Skeletal muscle tissue (tissue), 4 donors: ENCODE results near the gene CEACAM16. TPM values are rescaled to one million over a fixed set of nuclear protein-coding genes. Genes with fewer than 3 reads are reported as not detected.
A peak's percentile ranks its signal among the peaks of the same experiment; 100 is the strongest.
"Not testable (repeated sequence)": the region's sequence is repeated elsewhere in the genome, so short reads cannot be mapped to it uniquely, and the experiment has no call there.

ENCODE experiments used
- H3K27ac ChIP-seq: one replicate; pipeline ENCODE4 v1.7.0; 2013; ENCODE audit warnings: mild to moderate bottlenecking, low read depth, low read length, inconsistent platforms
- H3K27me3 ChIP-seq, 3 donors: one replicate each; pipeline ENCODE4 v1.7.0; 2013; ENCODE audit warnings: low read length in 3 of 3; ENCODE audit not compliant: control insufficient read depth in 3 of 3, insufficient read depth in 3 of 3
- H3K36me3 ChIP-seq, 3 donors: one replicate each; pipeline ENCODE4 v1.7.0; 2013; ENCODE audit warnings: low read length in 3 of 3; ENCODE audit not compliant: control insufficient read depth in 3 of 3, insufficient read depth in 3 of 3
- H3K4me1 ChIP-seq, 3 donors: one replicate each; pipeline ENCODE4 v1.7.0; 2013; ENCODE audit warnings: low read length in 3 of 3, mild to moderate bottlenecking in 3 of 3; ENCODE audit not compliant: control insufficient read depth in 3 of 3, insufficient read depth in 3 of 3
- H3K4me3 ChIP-seq, 3 donors: one replicate each; pipeline ENCODE4 v1.7.0; 2013; ENCODE audit warnings: low read length in 3 of 3
- H3K9ac ChIP-seq, 3 donors: one replicate each; pipeline ENCODE4 v1.7.0; 2013; ENCODE audit warnings: low read length in 3 of 3, mild to moderate bottlenecking in 3 of 3, moderate library complexity in 2 of 3, low read depth in 1 of 3
- H3K9me3 ChIP-seq, 3 donors: one replicate each; pipeline ENCODE4 v1.7.0; 2013; ENCODE audit warnings: low read length in 3 of 3; ENCODE audit not compliant: control insufficient read depth in 3 of 3
- total RNA-seq: library from RNA; depleted of rRNA; stranded (reverse); fragments of >200 nt; gene quantifications from one replicate; pipeline ENCODE4 v1.2.3, GENCODE V29; 2014
- donor health status: Osteomylitis.

CEACAM16 gene
- total RNA-seq, 1 donor from 2014 or later = 1.0 TPM

DNA sequence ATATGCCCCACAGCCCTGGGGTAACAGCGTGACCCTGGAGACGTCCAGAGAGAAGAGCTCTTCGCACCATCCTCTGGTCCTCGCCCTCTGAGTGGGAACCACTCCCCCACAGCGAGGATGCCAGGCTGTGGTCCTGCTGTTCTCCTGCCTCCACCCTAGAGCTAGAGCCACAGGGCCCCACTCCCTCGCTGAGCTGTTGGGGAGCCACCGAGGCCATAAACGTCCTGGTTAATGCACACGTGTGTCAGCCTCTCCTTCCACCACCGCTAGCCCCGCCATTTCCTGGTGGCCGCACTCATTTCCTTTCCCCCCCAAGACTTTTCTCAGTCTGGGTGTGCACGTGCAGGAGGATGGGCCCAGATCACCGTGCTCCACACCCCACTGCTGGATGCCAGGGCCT is 11.5 kb downstream of the CEACAM16 start:
- Histone ChIP-seq H3K9ac (no peak overlapping the region), H3K9me3 (no peaks in the 10 kb centered on the region), H3K27me3 (no peaks in the 10 kb centered on the region), H3K36me3 (no peaks in the 10 kb centered on the region), H3K4me3 (no peak overlapping the region), H3K27ac (no peak overlapping the region), H3K4me1 (peaks cover 0 to 9% (median 6%) of the 10 kb centered on the region in 3 donors)

DNA sequence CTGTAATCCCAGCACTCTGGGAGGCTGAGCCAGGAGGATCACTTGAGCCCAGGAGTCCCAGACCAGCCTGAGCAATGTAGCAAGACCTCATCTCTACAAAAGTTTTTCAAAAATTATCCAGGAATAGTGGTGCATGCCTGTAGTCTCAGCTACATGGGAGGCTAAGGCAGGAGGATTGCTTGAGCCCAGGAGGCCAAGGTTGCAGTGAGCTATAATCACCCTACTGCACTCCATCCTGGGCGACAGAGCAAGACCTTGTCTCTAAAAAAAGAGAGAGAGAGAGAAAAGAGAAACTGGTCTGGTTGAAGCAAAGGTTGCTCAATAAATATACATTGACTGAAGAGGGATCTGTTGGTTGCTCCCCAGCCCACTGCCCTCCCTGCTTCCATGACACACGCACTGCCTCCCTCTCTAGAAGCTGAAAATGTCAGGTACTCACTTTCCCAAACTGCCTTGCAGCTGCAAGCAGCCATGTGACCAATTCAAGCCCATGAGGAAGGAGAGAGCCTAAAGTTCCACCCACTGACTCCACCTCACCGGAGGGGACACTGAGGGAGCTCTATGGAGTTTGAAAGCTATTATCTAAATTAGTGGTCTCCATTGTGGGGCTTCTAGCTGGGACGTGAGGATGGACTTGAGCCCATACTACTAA is 14.0 kb downstream of the CEACAM16 start:
- H3K36me3 ChIP-seq = no peaks in the 10 kb centered on the region
- no peaks in the 10 kb centered on the region for H3K9me3 ChIP-seq
- no peak overlapping the region for H3K4me3 ChIP-seq
- no peak overlapping the region for H3K27ac ChIP-seq
- H3K27me3 ChIP-seq = no peaks in the 10 kb centered on the region
- no peaks in the 10 kb centered on the region for H3K4me1 ChIP-seq
- H3K9ac ChIP-seq = no peak overlapping the region

DNA sequence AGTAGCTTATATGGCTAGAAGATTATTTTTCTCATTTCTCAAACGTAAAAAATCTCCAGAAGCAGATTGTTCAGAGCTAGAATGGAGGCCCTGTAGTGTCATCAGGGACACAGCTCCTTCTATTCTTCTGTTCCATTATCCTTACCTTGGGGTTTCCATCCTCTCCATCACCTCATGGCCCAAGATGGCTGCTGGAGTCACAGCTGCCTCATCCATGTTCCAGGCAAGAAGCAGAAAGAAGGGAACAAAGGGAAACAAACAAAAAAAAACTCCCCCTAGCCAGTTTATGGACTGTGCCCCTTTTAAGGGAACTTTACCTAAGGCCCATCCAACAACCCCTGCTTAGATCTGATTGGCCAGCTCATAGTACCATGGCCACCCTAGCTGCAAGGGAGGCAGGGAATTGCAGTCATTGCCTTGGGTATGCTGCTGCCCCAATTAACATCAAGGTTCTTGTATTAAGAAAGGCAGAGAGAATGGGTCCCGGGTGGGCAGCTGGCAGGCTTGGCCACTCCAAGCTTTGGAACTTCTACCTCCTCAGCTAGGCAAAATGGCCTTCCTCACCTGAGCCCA is 15.7 kb downstream of the CEACAM16 start:
- Histone ChIP-seq H3K27me3 (no peaks in the 10 kb centered on the region), H3K9me3 (no peaks in the 10 kb centered on the region), H3K36me3 (no peaks in the 10 kb centered on the region), H3K4me3 (no peak overlapping the region), H3K27ac (no peak overlapping the region), H3K4me1 (peaks cover 9 to 11% (median 11%) of the 10 kb centered on the region in 3 donors), H3K9ac (no peak overlapping the region)

- H3K27ac ChIP-seq = no peak overlapping the region
- no peak overlapping the region for H3K4me3 ChIP-seq
- no peaks in the 10 kb centered on the region for H3K9me3 ChIP-seq
- H3K27me3 ChIP-seq = no peaks in the 10 kb centered on the region
- H3K9ac ChIP-seq = no peak overlapping the region
- H3K4me1 ChIP-seq = peaks cover 9 to 14% (median 11%) of the 10 kb centered on the region in 3 donors
- no peaks in the 10 kb centered on the region for H3K36me3 ChIP-seq
Measured at GRCh38 chr19:44717603-44718002, 18.7 kb downstream of the CEACAM16 start.

DNA sequence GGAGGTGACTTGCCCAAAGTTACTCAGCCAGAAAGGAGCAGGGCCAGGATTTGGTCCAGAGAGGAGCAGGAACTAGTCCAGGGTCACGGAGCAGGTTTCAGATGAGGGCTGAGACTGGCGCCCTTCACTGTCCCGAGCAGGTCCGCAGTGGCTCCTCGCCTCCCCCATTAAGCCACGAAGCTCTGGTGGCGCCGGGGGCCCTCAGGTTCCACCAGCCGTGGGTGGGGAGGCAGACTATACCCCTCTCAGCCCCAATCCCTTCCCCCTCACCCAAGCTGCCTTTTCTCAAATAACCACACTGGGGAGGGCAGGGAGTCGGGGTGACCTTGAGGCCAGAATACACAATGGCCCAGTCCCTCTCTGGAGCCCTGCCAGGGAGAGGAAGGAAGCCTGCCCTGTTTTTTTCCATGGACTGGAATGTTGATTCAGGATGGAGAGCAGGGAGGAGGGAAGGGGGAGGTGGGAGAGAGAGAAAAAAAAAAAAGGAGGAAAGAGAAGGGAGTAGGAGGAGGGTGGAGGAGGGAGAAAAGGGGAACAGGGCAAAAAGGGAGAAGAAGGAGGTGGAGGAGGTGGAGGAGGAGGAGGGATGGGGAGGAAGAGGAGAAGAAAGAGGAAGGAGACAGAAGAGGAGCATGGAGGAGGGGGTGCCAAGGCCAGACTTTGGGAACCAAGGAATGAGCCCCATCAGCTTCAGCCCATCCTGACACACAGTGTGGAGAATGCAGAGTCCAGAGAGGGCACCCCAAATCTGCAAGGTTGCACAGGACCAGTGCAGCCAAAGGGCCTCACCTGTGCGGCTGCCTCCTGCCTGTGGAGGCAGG is 19.7 kb downstream of the CEACAM16 start:
- H3K9ac ChIP-seq = peak overlapping the region in 2 of 3 donors; percentile 3 to 66
- H3K27ac ChIP-seq = peak overlapping the region; percentile 66
- H3K4me1 ChIP-seq = peaks cover 13 to 16% (median 14%) of the 10 kb centered on the region in 3 donors
- H3K27me3 ChIP-seq = no peaks in the 10 kb centered on the region
- H3K36me3 ChIP-seq = no peaks in the 10 kb centered on the region
- H3K4me3 ChIP-seq = peak overlapping the region in 2 of 3 donors; percentile 43 to 49
- H3K9me3 ChIP-seq = no peaks in the 10 kb centered on the region

GRCh38 chr19:44719262-44719701 is 20.3 kb downstream of the CEACAM16 start:
- Histone ChIP-seq H3K27ac (no peak overlapping the region), H3K9ac (peak overlapping the region in 1 of 3 donors; percentile 10), H3K27me3 (no peaks in the 10 kb centered on the region), H3K4me1 (peaks cover 19 to 20% (median 20%) of the 10 kb centered on the region in 3 donors), H3K36me3 (no peaks in the 10 kb centered on the region), H3K4me3 (no peak overlapping the region), H3K9me3 (no peaks in the 10 kb centered on the region)

DNA sequence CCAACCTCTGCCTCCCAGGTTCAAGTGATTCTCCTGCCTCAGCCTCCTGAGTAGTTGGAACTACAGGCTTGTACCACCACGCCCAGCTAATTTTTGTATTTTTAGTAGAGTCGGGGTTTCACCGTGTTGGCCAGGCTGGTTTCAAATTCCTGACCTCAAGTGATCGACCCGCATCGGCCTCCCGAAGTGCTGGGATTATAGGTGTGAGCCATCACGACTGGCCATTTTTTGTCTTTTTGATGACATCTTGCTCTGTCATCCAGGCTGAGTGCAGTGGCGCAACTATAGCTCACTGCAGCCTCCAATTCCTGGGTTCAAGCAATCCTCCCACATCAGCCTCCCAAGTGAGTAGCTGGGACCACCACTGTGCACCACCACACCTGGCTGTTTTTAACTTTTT is 21.4 kb downstream of the CEACAM16 start:
- peaks cover 28 to 29% (median 29%) of the 10 kb centered on the region in 3 donors for H3K4me1 ChIP-seq
- H3K36me3 ChIP-seq, H3K27ac ChIP-seq, H3K4me3 ChIP-seq, H3K27me3 ChIP-seq, H3K9me3 ChIP-seq, H3K9ac ChIP-seq: not testable (repeated sequence)

- peaks cover 31 to 32% (median 31%) of the 10 kb centered on the region in 3 donors for H3K4me1 ChIP-seq
- no peaks in the 10 kb centered on the region for H3K9me3 ChIP-seq
- H3K27ac ChIP-seq = no peak overlapping the region
- no peak overlapping the region for H3K4me3 ChIP-seq
- H3K36me3 ChIP-seq = no peaks in the 10 kb centered on the region
- H3K27me3 ChIP-seq = no peaks in the 10 kb centered on the region
- no peak overlapping the region for H3K9ac ChIP-seq
Measured at GRCh38 chr19:44720945-44721344, 22.0 kb downstream of the CEACAM16 start.

- H3K36me3 ChIP-seq, H3K27me3 ChIP-seq, H3K4me3 ChIP-seq, H3K9ac ChIP-seq, H3K9me3 ChIP-seq, H3K27ac ChIP-seq: not testable (repeated sequence)
- H3K4me1 ChIP-seq = peaks cover 31 to 32% (median 31%) of the 10 kb centered on the region in 3 donors
Measured at GRCh38 chr19:44721369-44721768, 22.4 kb downstream of the CEACAM16 start.
